Measurements from ENCODE around the gene PER2. TPM values are rescaled to one million over a fixed set of nuclear protein-coding genes. Genes with fewer than 3 reads are reported as not detected.
A peak's percentile ranks its signal among the peaks of the same experiment; 100 is the strongest.

Gene PER2
- total and polyA plus RNA-seq, 2 experiments from 2014 or later = 2.3 to 6.2 TPM

DNA sequence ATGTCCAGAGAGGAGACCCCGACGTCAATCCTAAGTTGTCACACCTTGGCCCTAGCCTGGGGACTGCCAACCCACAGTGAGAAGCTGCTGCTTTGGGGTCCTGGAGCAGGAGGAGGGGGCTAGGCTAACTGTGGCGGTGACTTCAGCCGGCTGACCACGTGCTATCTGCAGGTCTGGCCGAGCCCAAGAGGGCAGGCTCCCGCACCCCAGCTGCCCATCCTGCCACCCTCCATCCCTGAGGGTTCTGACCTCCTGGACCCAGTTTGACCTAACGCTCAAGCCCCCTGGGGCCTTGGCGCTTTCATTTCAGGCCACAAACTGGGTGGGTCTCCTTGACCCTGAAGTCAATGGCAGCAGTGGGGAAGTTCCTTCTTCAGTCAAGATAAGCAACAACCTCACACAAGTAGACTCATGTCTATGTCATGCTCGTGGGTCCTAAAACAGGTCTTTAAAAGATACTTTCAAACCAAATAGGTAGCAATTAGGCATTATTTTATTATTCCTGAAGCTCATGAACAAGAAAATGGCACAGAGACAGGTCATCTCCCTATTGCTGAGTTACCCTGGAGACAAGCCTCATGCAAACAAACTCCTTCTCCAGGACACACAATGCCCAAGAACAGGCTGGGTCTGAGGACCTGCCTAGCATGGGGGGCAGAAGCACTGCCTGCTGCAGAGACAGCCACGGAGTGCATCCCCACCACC is 50.8 kb downstream of the PER2 start:
- peaks cover 11% of the 10 kb centered on the region; the same call in 1 of the 2 replicates for H3F3A ChIP-seq (ENCODE audit: insufficient read depth)
- no peak overlapping the region for H3K4me3 ChIP-seq
- peaks cover 33% of the 10 kb centered on the region for H3K27me3 ChIP-seq (replicated peaks; ENCODE audit: insufficient read depth)
- in situ Hi-C loops (cut with MboI) = no loop called here
- no peak overlapping the region for H3K27ac ChIP-seq
- no peaks in the 10 kb centered on the region for H3K4me1 ChIP-seq (ENCODE audit: insufficient read depth)
- H4K20me1 ChIP-seq (ENCODE audit: insufficient read depth) = no peaks in the 10 kb centered on the region
- whole genome bisulfite sequencing, 2 experiments (ENCODE audit: low coverage in 1 of 2, low lambda C conversion rate in 2 of 2, missing lambda C conversion rate in 2 of 2) = 63 to 71% methylated on average over 10 to 11 of the region's 11 CpGs
- no peaks in the 10 kb centered on the region for H3K79me2 ChIP-seq (ENCODE audit: insufficient read depth)
- no peaks in the 10 kb centered on the region for H3K9me2 ChIP-seq (ENCODE audit: insufficient read depth)
- H2AFZ ChIP-seq = no peak overlapping the region
- no peaks in the 10 kb centered on the region for H3K36me3 ChIP-seq (ENCODE audit: low read depth)
- TF ChIP-seq EZH2phosphoT487 (IDR thresholded peaks at IDR 0.05; ENCODE audit: insufficient read depth, low read depth) (no peak), EZH2 (IDR thresholded peaks at IDR 0.05; ENCODE audit: insufficient read depth, poor library complexity, severe bottlenecking) (no peak)
- no peak overlapping the region for H3K4me2 ChIP-seq (ENCODE audit: unreplicated experiment)
- H3K9ac ChIP-seq = no peak overlapping the region
- DNase-seq = peak; percentile 10
- no peaks in the 10 kb centered on the region for H3K9me3 ChIP-seq (ENCODE audit: low read depth)

DNA sequence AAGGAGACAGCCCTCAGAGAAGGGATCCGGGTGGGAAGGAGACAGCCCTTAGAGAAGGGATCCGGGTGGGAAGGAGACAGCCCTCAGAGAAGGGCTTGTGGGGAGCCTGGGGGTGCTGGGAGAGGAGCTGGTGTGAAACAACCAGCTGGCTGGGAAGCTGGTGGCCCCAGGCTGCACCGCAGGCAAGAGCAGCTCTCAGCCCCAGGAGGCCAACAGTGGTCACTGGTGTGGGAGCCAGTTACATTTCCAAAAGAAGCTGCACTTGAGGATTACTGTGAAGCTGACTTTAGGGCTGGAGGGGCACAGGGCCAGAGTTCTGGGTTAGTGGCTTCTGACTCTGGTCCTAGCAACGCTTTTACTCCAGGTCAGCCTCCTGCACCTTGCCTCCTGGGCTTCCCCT is 51.8 kb downstream of the PER2 start:
- H3K9me2 ChIP-seq (ENCODE audit: insufficient read depth) = no peaks in the 10 kb centered on the region
- H3K27ac ChIP-seq = no peak overlapping the region
- no peak for DNase-seq
- H3K9ac ChIP-seq = no peak overlapping the region
- no peaks in the 10 kb centered on the region for H3K79me2 ChIP-seq (ENCODE audit: insufficient read depth)
- H3K4me2 ChIP-seq (ENCODE audit: unreplicated experiment) = no peak overlapping the region
- WGBS, 2 experiments (ENCODE audit: low coverage in 1 of 2, low lambda C conversion rate in 2 of 2, missing lambda C conversion rate in 2 of 2) = 64 to 80% methylated on average over 3 to 4 of the region's 4 CpGs
- no peaks in the 10 kb centered on the region for H3K36me3 ChIP-seq (ENCODE audit: low read depth)
- no peaks in the 10 kb centered on the region for H4K20me1 ChIP-seq (ENCODE audit: insufficient read depth)
- no peak for TF ChIP-seq EZH2phosphoT487 (IDR thresholded peaks at IDR 0.05; ENCODE audit: insufficient read depth, low read depth)
- no peak for TF ChIP-seq EZH2 (IDR thresholded peaks at IDR 0.05; ENCODE audit: insufficient read depth, poor library complexity, severe bottlenecking)
- H3K4me3 ChIP-seq = no peak overlapping the region
- no peaks in the 10 kb centered on the region for H3K9me3 ChIP-seq (ENCODE audit: low read depth)
- peaks cover 5% of the 10 kb centered on the region; the same call in 1 of the 2 replicates for H3F3A ChIP-seq (ENCODE audit: insufficient read depth)
- H3K4me1 ChIP-seq (ENCODE audit: insufficient read depth) = no peaks in the 10 kb centered on the region
- H3K27me3 ChIP-seq (replicated peaks; ENCODE audit: insufficient read depth) = peaks cover 33% of the 10 kb centered on the region
- no peak overlapping the region for H2AFZ ChIP-seq
- in situ Hi-C loops (cut with MboI) = no loop called here

DNA sequence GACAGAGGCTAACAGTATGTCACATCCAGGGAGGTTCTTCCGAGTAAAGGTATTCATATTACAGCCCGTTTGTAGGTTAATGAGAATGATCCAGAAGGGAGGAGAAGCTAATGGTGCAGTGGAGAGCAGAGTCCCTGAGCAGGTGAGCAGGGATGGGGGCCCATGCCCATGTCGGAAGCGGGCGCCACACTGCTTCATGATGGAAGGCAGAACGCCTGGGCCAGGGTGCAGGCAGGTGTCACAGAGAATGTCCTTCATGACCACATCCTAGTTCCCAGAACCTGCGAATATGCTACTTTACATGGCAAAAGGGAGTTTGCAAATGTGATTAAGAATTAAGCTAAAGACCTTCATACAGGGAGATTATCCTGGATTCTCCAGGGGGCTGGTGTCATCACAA is 52.6 kb downstream of the PER2 start:
- Histone ChIP-seq H3K79me2 (ENCODE audit: insufficient read depth) (no peaks in the 10 kb centered on the region), H2AFZ (no peak overlapping the region), H4K20me1 (ENCODE audit: insufficient read depth) (no peaks in the 10 kb centered on the region), H3K27ac (no peak overlapping the region), H3K36me3 (ENCODE audit: low read depth) (no peaks in the 10 kb centered on the region), H3K9ac (no peak overlapping the region), H3F3A (ENCODE audit: insufficient read depth) (0 out of 2 replicates have a peak, but pooled peaks cover 4% of the 10 kb centered on the region), H3K9me2 (ENCODE audit: insufficient read depth) (no peaks in the 10 kb centered on the region), H3K4me3 (no peak overlapping the region), H3K9me3 (ENCODE audit: low read depth) (no peaks in the 10 kb centered on the region), H3K4me1 (ENCODE audit: insufficient read depth) (no peaks in the 10 kb centered on the region), H3K4me2 (ENCODE audit: unreplicated experiment) (no peak overlapping the region), H3K27me3 (replicated peaks; ENCODE audit: insufficient read depth) (peaks cover 39% of the 10 kb centered on the region)
- DNase-seq = no peak
- in situ Hi-C loops (cut with MboI) = no loop called here
- WGBS, 2 experiments (ENCODE audit: low coverage in 1 of 2, low lambda C conversion rate in 2 of 2, missing lambda C conversion rate in 2 of 2) = 92 to 95% methylated on average over 7 of the region's 7 CpGs
- no peak for TF ChIP-seq EZH2phosphoT487 (IDR thresholded peaks at IDR 0.05; ENCODE audit: insufficient read depth, low read depth)
- no peak for TF ChIP-seq EZH2 (IDR thresholded peaks at IDR 0.05; ENCODE audit: insufficient read depth, poor library complexity, severe bottlenecking)

DNA sequence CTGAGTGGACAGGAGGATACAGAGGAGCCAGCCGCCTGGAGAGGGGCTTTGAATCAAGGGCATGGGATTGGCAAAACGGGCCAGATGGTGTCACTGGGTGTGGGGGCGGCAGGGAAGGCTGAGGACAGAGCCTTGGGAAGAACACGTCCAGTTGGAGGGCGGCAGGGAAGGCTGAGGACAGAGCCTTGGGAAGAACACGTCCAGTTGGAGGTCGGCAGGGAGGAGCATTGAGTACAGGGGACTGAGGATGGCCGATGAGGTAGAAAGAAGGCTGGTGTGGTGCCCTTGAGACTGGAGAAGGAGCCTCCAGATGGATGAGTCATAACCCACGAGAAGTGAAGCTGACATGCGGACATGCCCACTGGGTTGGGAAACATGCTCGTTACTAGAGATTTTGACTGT is 53.1 kb downstream of the PER2 start:
- in situ Hi-C loops (cut with MboI) = no loop called here
- TF ChIP-seq EZH2phosphoT487 (IDR thresholded peaks at IDR 0.05; ENCODE audit: insufficient read depth, low read depth) (no peak), EZH2 (IDR thresholded peaks at IDR 0.05; ENCODE audit: insufficient read depth, poor library complexity, severe bottlenecking) (no peak)
- WGBS, 2 experiments (ENCODE audit: low coverage in 1 of 2, low lambda C conversion rate in 2 of 2, missing lambda C conversion rate in 2 of 2) = 62 to 67% methylated on average over 11 of the region's 11 CpGs

More for the DNA sequence above, 53.1 kb downstream of the PER2 start:
- Histone ChIP-seq H3K9ac (no peak overlapping the region), H3K79me2 (ENCODE audit: insufficient read depth) (no peaks in the 10 kb centered on the region), H3K4me1 (ENCODE audit: insufficient read depth) (no peaks in the 10 kb centered on the region), H3K9me2 (ENCODE audit: insufficient read depth) (no peaks in the 10 kb centered on the region), H3K36me3 (ENCODE audit: low read depth) (no peaks in the 10 kb centered on the region), H3K4me3 (no peak overlapping the region), H3F3A (ENCODE audit: insufficient read depth) (0 out of 2 replicates have a peak, but pooled peaks cover 4% of the 10 kb centered on the region), H2AFZ (no peak overlapping the region), H3K4me2 (ENCODE audit: unreplicated experiment) (no peak overlapping the region), H4K20me1 (ENCODE audit: insufficient read depth) (no peaks in the 10 kb centered on the region), H3K9me3 (ENCODE audit: low read depth) (no peaks in the 10 kb centered on the region), H3K27me3 (replicated peaks; ENCODE audit: insufficient read depth) (peaks cover 42% of the 10 kb centered on the region), H3K27ac (no peak overlapping the region)
- DNase-seq = peak; percentile 46

All from GM23248 (cell line).